DND-41 (cell line): Measurements from ENCODE around the gene UGT1A8.

Experiments
- EZH2 ChIP-seq: IDR thresholded peaks from 3 replicates; pipeline ENCODE4 v1.6.1; 2012; ENCODE audit warnings: borderline replicate concordance, low read depth, mild to moderate bottlenecking, moderate library complexity, low read length, inconsistent platforms; ENCODE audit not compliant: severe bottlenecking
- TF ChIP-seq, protein P1 (sequence below): IDR thresholded peaks from 2 replicates; pipeline ENCODE4 v1.5.1; 2012; ENCODE audit warnings: borderline replicate concordance, low read length, moderate library complexity, mild to moderate bottlenecking; ENCODE audit not compliant: poor library complexity, severe bottlenecking; ENCODE audit errors: extremely low read depth

DNA sequence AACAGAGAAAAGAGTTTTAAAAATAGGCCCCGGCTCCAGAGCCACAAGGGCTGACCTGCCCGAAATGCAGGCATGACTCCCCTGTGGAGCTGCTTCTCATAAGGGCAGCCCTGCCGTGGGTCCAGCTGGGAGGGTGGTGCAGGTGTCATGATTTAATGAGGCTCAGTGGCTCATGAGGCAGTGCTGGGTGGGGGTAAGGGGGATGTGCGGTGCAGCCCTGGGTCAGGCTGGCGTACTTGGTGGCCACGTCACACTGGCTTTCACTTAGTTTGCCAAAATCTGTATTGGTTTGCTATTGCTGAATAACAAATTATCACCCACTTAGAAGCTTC is 203.3 kb downstream of the UGT1A8 start:
- no peak for TF ChIP-seq EZH2
- TF ChIP-seq, protein P1, sequence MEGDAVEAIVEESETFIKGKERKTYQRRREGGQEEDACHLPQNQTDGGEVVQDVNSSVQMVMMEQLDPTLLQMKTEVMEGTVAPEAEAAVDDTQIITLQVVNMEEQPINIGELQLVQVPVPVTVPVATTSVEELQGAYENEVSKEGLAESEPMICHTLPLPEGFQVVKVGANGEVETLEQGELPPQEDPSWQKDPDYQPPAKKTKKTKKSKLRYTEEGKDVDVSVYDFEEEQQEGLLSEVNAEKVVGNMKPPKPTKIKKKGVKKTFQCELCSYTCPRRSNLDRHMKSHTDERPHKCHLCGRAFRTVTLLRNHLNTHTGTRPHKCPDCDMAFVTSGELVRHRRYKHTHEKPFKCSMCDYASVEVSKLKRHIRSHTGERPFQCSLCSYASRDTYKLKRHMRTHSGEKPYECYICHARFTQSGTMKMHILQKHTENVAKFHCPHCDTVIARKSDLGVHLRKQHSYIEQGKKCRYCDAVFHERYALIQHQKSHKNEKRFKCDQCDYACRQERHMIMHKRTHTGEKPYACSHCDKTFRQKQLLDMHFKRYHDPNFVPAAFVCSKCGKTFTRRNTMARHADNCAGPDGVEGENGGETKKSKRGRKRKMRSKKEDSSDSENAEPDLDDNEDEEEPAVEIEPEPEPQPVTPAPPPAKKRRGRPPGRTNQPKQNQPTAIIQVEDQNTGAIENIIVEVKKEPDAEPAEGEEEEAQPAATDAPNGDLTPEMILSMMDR: no peak
